K562 (cell line): Measurements from ENCODE around the gene BOLA3. TPM values are rescaled to one million over a fixed set of nuclear protein-coding genes. Genes with fewer than 3 reads are reported as not detected.

Experiments used
- ASH1L ChIP-seq: fragments of 450-650 bp; IDR thresholded peaks from 2 replicates; pipeline ENCODE4 v1.6.1; 2018; ENCODE audit warnings: borderline replicate concordance, mild to moderate bottlenecking, low read depth; ENCODE audit not compliant: partially characterized antibody
- ATF1 ChIP-seq, 2 experiments: fragments of 450-650 bp in 1 of 2; IDR thresholded peaks; 2 replicates each; pipeline ENCODE4 v1.6.1; 2016; ENCODE audit warnings: missing compliant biosample characterization in 1 of 2, missing genetic modification characterization in 1 of 2
- ATF4 ChIP-seq: fragments of 450-650 bp; formaldehyde crosslinking; IDR thresholded peaks from 2 replicates; pipeline ENCODE4 v1.4.0; 2022; ENCODE audit warnings: mild to moderate bottlenecking, moderate library complexity
- CC2D1A ChIP-seq: fragments of 450-650 bp; IDR thresholded peaks from 2 replicates; pipeline ENCODE4 v1.6.1; 2017; ENCODE audit warnings: mild to moderate bottlenecking
- CHCHD3 ChIP-seq: fragments of 250-450 bp; sonication (Bioruptor Pico); IDR thresholded peaks from 2 replicates; pipeline ENCODE4 v2.1.2; 2022; ENCODE audit warnings: mild to moderate bottlenecking
- CHD4 ChIP-seq: fragments of 200-600 bp; sonication (generic); IDR thresholded peaks from 3 replicates; pipeline ENCODE4 v1.6.1; 2012; ENCODE audit warnings: low read depth, mild to moderate bottlenecking, mixed read lengths, low read length, inconsistent platforms; ENCODE audit not compliant: insufficient read depth, insufficient replicate concordance, poor library complexity, severe bottlenecking
- DMBX1 ChIP-seq: fragments of 250-450 bp; sonication (Bioruptor Pico); IDR thresholded peaks from 2 replicates; pipeline ENCODE4 v1.8.0; 2022; ENCODE audit warnings: inconsistent platforms, mild to moderate bottlenecking, moderate library complexity, borderline replicate concordance
- ELF2 ChIP-seq: fragments of 250-450 bp; sonication (Bioruptor Pico); IDR thresholded peaks from 2 replicates; pipeline ENCODE4 v1.5.0; 2021; ENCODE audit warnings: mild to moderate bottlenecking
- ESRRA ChIP-seq: fragments of 450-650 bp; IDR thresholded peaks from 2 replicates; pipeline ENCODE4 v1.6.1; 2014; ENCODE audit warnings: low read depth, mild to moderate bottlenecking, moderate library complexity, borderline replicate concordance
- HSF4 ChIP-seq: fragments of 250-450 bp; sonication (Bioruptor Pico); IDR thresholded peaks from 2 replicates; pipeline ENCODE4 v2.1.2; 2022; ENCODE audit warnings: mild to moderate bottlenecking, moderate library complexity, borderline replicate concordance
- IFI16 ChIP-seq: fragments of 250-450 bp; sonication (Bioruptor Pico); IDR thresholded peaks from 2 replicates; pipeline ENCODE4 v2.1.2; 2022; ENCODE audit warnings: mild to moderate bottlenecking, inconsistent platforms
- KLF6 ChIP-seq: fragments of 250-450 bp; sonication (Bioruptor Pico); IDR thresholded peaks from 2 replicates; pipeline ENCODE4 v1.4.0; 2020; ENCODE audit warnings: mild to moderate bottlenecking, moderate library complexity, borderline replicate concordance
- LCOR ChIP-seq: sonication (generic); formaldehyde crosslinking; IDR thresholded peaks from 2 replicates; pipeline ENCODE4 v1.8.0; 2022; ENCODE audit warnings: mild to moderate bottlenecking, missing genetic modification reagents
- MCM5 ChIP-seq: fragments of 450-650 bp; IDR thresholded peaks from 2 replicates; pipeline ENCODE4 v1.6.1; 2016; ENCODE audit warnings: low read depth
- NCOA1 ChIP-seq: fragments of 450-650 bp; IDR thresholded peaks from 2 replicates; pipeline ENCODE4 v1.6.1; 2016; ENCODE audit warnings: low read depth
- RERE ChIP-seq: sonication (generic); formaldehyde crosslinking; IDR thresholded peaks from 2 replicates; pipeline ENCODE4 v1.8.0; 2023; ENCODE audit warnings: missing genetic modification reagents, mild to moderate bottlenecking, borderline replicate concordance
- RFX1 ChIP-seq: fragments of 450-650 bp; IDR thresholded peaks from 2 replicates; pipeline ENCODE4 v1.6.1; 2016; ENCODE audit warnings: mild to moderate bottlenecking, moderate library complexity
- SMAD3 ChIP-seq: fragments of 450-650 bp; formaldehyde crosslinking; conservative IDR thresholded peaks from 2 replicates; pipeline ENCODE4 v1.4.0; 2020; ENCODE audit warnings: mild to moderate bottlenecking
- YBX1 ChIP-seq: fragments of 450-650 bp; IDR thresholded peaks from 2 replicates; pipeline ENCODE4 v1.7.1; 2016; ENCODE audit warnings: mild to moderate bottlenecking
- ZNF589 ChIP-seq: fragments of 200-800 bp; sonication (Bioruptor generic); IDR thresholded peaks from 2 replicates; pipeline ENCODE4 v1.6.1; 2016; ENCODE audit warnings: low read depth, missing genetic modification characterization, missing compliant biosample characterization
- polyA plus RNA-seq, 8 experiments: library from polyadenylated mRNA; depleted of rRNA in 4 of 8; stranded (reverse) in 5 of 8; unstranded in 3 of 8; fragments of >200 nt; fragmentation: Nextera tagmentation in 2 of 8; fragmentation: Illumina TruSeq in 1 of 8; extraction: Ambion mirVana in 2 of 8; extraction: Trizol in 1 of 8; gene quantifications; 2 replicates each; pipeline versions ENCODE4 v1.2.1 to v1.2.3, GENCODE V29; 2011 to 2014; ENCODE audit warnings: inconsistent platforms in 1 of 8, missing spikeins in 1 of 8
- total RNA-seq, 7 experiments: library from RNA; depleted of rRNA in 6 of 7; stranded (reverse); fragments of >200 nt in 6 of 7; fragmentation: Illumina TruSeq in 2 of 7; extraction: Trizol in 2 of 7; gene quantifications; 2 replicates each; pipeline versions ENCODE4 v1.2.1 to v1.2.3, GENCODE V29; 2011 to 2021; ENCODE audit warnings: low replicate concordance in 1 of 7
- TF ChIP-seq, protein P1 (sequence below), 2 experiments: fragments of 200-800 bp in 1 of 2; sonication (Bioruptor generic) in 1 of 2; sonication (generic) in 1 of 2; formaldehyde crosslinking in 1 of 2; IDR thresholded peaks in 1 of 2; conservative IDR thresholded peaks in 1 of 2; 2 replicates each; pipeline versions ENCODE4 v1.5.0 to v1.6.1; 2016 to 2020; ENCODE audit warnings: missing compliant biosample characterization in 1 of 2, missing genetic modification characterization in 1 of 2, missing genetic modification reagents in 1 of 2

Gene BOLA3
- total and polyA plus RNA-seq, 9 of the 15 experiments (the other 6 are each of a cell fraction or from before 2014, with no cell fraction given) = 149 to 619 (median 255) TPM

GRCh38 chr2:74186038-74186437, 38.3 kb upstream of the BOLA3 start (continued):
- TF ChIP-seq RERE (CRISPR knock-in tag) = no peak
- no peak for TF ChIP-seq YBX1
- TF ChIP-seq RFX1 = no peak; the same call in 1 of the 2 replicates
- no peak for TF ChIP-seq HSF4 (CRISPR knock-in tag)
- no peak for TF ChIP-seq ATF1 (CRISPR knock-in tag; IDR thresholded peaks at IDR 0.05)
- TF ChIP-seq ATF1 (tag; IDR thresholded peaks at IDR 0.05) = peak; percentile 44
- TF ChIP-seq ESRRA = peak; percentile 95
- TF ChIP-seq MCM5 = no peak
- no peak for TF ChIP-seq ATF4 (CRISPR knock-in tag)
- TF ChIP-seq LCOR (CRISPR knock-in tag) = 0 out of 2 replicates have a peak, but pooled peaks have one; percentile 11
- TF ChIP-seq SMAD3 (CRISPR knock-in tag) = no peak
- no peak for TF ChIP-seq DMBX1
- TF ChIP-seq, protein P1, sequence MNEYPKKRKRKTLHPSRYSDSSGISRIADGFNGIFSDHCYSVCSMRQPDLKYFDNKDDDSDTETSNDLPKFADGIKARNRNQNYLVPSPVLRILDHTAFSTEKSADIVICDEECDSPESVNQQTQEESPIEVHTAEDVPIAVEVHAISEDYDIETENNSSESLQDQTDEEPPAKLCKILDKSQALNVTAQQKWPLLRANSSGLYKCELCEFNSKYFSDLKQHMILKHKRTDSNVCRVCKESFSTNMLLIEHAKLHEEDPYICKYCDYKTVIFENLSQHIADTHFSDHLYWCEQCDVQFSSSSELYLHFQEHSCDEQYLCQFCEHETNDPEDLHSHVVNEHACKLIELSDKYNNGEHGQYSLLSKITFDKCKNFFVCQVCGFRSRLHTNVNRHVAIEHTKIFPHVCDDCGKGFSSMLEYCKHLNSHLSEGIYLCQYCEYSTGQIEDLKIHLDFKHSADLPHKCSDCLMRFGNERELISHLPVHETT (CRISPR knock-in tag; conservative IDR thresholded peaks at IDR 0.05 in 1 of 2, IDR thresholded peaks at IDR 0.05 in 1 of 2) = peak in 1 of 2 experiments; percentile 67; a peak in 2 of 4 replicates
- peak; percentile 54; the same call in 1 of the 2 replicates for TF ChIP-seq CC2D1A
- no peak for TF ChIP-seq ELF2 (CRISPR knock-in tag)
- TF ChIP-seq CHD4 = no peak
- TF ChIP-seq IFI16 = no peak
- no peak for TF ChIP-seq ZNF589 (CRISPR knock-in tag)
- TF ChIP-seq ASH1L = no peak
- TF ChIP-seq KLF6 = no peak
- peak; percentile 57 for TF ChIP-seq NCOA1
- no peak for TF ChIP-seq CHCHD3 (CRISPR knock-in tag)
